ENCODE data around the gene STEAP2. TPM values are rescaled to one million over a fixed set of nuclear protein-coding genes. Genes with fewer than 3 reads are reported as not detected.

Gene STEAP2
- total and polyA plus RNA-seq, 2 of the 4 experiments (the other 2 are of a cell fraction): 1.8 to 3.9 TPM

- no peaks in the 10 kb centered on the region; the same call in 1 of the 2 replicates for H3K9me3 ChIP-seq (ENCODE audit: control insufficient read depth, insufficient read depth, low read length)
- H3K4ac ChIP-seq (ENCODE audit: low read depth, low read length): no peak overlapping the region
- H2BK15ac ChIP-seq (ENCODE audit: low read depth, low read length): no peak overlapping the region
- no CpG with 5 or more reads among the region's 2 CpGs for WGBS, 2 experiments (ENCODE audit: extremely low coverage in 2 of 2, insufficient read length in 1 of 2)
- no peak overlapping the region for H3K14ac ChIP-seq (replicated peaks; ENCODE audit: low read depth, low read length)
- H4K91ac ChIP-seq (ENCODE audit: insufficient read depth, low read depth, low read length): no peak overlapping the region
- no peak for TF ChIP-seq POLR2A (IDR thresholded peaks at IDR 0.05; ENCODE audit: low read depth, low read length)
- no peak for TF ChIP-seq ELK1 (IDR thresholded peaks at IDR 0.05; ENCODE audit: borderline replicate concordance, low read depth, low read length)
- no peak for TF ChIP-seq RCOR1 (IDR thresholded peaks at IDR 0.05; ENCODE audit: insufficient replicate concordance, low read length)
- no peak for TF ChIP-seq RAD21 (IDR thresholded peaks at IDR 0.05; ENCODE audit: low read length)
- TF ChIP-seq RFX5 (IDR thresholded peaks at IDR 0.05; ENCODE audit: low read depth, low read length): no peak
- TF ChIP-seq CTCF (conservative IDR thresholded peaks at IDR 0.05; ENCODE audit: low read depth, low read length): no peak
- TF ChIP-seq USF2 (IDR thresholded peaks at IDR 0.05; ENCODE audit: low read depth, low read length): no peak
- TF ChIP-seq MAFK (IDR thresholded peaks at IDR 0.05; ENCODE audit: low read depth, low read length): no peak
- no peak for TF ChIP-seq MXI1 (IDR thresholded peaks at IDR 0.05; ENCODE audit: borderline replicate concordance, low read depth, low read length)
- no peak for TF ChIP-seq CHD1 (IDR thresholded peaks at IDR 0.05; ENCODE audit: low read depth, low read length)
- no peak for TF ChIP-seq FOS (IDR thresholded peaks at IDR 0.05; ENCODE audit: low read depth, low read length)
- TF ChIP-seq CEBPB (IDR thresholded peaks at IDR 0.05; ENCODE audit: low read depth, low read length): no peak
- TF ChIP-seq NFE2L2 (IDR thresholded peaks at IDR 0.05; ENCODE audit: low read depth, low read length): no peak
- TF ChIP-seq SMC3 (IDR thresholded peaks at IDR 0.05; ENCODE audit: low read depth, low read length): no peak
- no peaks in the 10 kb centered on the region for H3K36me3 ChIP-seq (ENCODE audit: control insufficient read depth, insufficient read depth, low read length)
- intact Hi-C loops (cut with micrococcal nuclease): no loop called here
- H3K27ac ChIP-seq (ENCODE audit: insufficient read depth, low read length): no peak overlapping the region
- H4K5ac ChIP-seq (ENCODE audit: low read depth, low read length): no peak overlapping the region
- ChIA-PET CTCF (interaction anchor here (1.5 kb wide), 1 partner anchor 256 kb away, joined by 3 read pairs; no protein-coding TSS in a partner anchor), POLR2A (ENCODE audit: unreplicated experiment) (no interaction called here)
- no peak overlapping the region for H4K8ac ChIP-seq (ENCODE audit: low read depth in 2 of 2, low read length in 2 of 2)
- no peak overlapping the region for H2BK120ac ChIP-seq (ENCODE audit: low read depth, low read length)
- H2AK5ac ChIP-seq (ENCODE audit: low read depth, low read length): no peak overlapping the region
- H3K23ac ChIP-seq (ENCODE audit: low read depth, low read length): no peak overlapping the region
- ATAC-seq (ENCODE audit: low read depth): no peak
- no peak for DNase-seq
- H2AK9ac ChIP-seq (replicated peaks; ENCODE audit: low read depth, low read length, poor library complexity): no peak overlapping the region
- no peak overlapping the region for H3K9ac ChIP-seq (ENCODE audit: low read depth, low read length)
- H2AFZ ChIP-seq (replicated peaks; ENCODE audit: low read length, poor library complexity): no peak overlapping the region
- no peaks in the 10 kb centered on the region for H4K20me1 ChIP-seq (ENCODE audit: insufficient read depth, low read length)
- no peak overlapping the region for H3K4me2 ChIP-seq (ENCODE audit: low read depth, low read length)
- dilution Hi-C loops (cut with HindIII; ENCODE audit: low sequenced_read_pairs, unreplicated experiment): no loop called here
- no peaks in the 10 kb centered on the region for H3K79me1 ChIP-seq (ENCODE audit: low read depth in 1 of 2, low read length in 2 of 2)
- H2BK20ac ChIP-seq (ENCODE audit: low read depth, low read length): no peak overlapping the region
- no peaks in the 10 kb centered on the region for H3K27me3 ChIP-seq (ENCODE audit: control insufficient read depth, insufficient read depth, low read length)
- no peak overlapping the region for H3K18ac ChIP-seq (ENCODE audit: low read depth, low read length)
- no TSS peak for BruUV-seq (replicated peaks)
- H3K9me1 ChIP-seq (ENCODE audit: insufficient read depth, low read length): no peaks in the 10 kb centered on the region
- no peak overlapping the region for H2BK5ac ChIP-seq (ENCODE audit: low read depth, low read length, poor library complexity, severe bottlenecking)
- H3K56ac ChIP-seq (ENCODE audit: extremely low read depth, insufficient read depth, low read length): no peak overlapping the region
- peaks cover 2% of the 10 kb centered on the region; the same call in 1 of the 2 replicates for H3K4me1 ChIP-seq (ENCODE audit: control insufficient read depth, insufficient read depth, low read length)
- no peak overlapping the region for H3K4me3 ChIP-seq (ENCODE audit: insufficient read depth, low read depth, low read length)
- in situ Hi-C loops (cut with MboI; ENCODE audit: low sequenced_read_pairs): no loop called here
Measured at GRCh38 chr7:90172121-90172520, 39.4 kb upstream of the STEAP2 start.

Data from IMR-90 (cell line).